NCI-H128 (cell line): ENCODE results near the gene RFK.

Source experiments
- DNase-seq: peaks from one replicate; lab custom pipeline; 2025; ENCODE audit not compliant: unreplicated experiment; lab: John Stamatoyannopoulos, UW

Gene RFK

GRCh38 chr9:76336027-76336426 is 58.2 kb downstream of the RFK start:
- DNase-seq = no peak
